ENCODE measurements around the gene PRKCB.

DNA sequence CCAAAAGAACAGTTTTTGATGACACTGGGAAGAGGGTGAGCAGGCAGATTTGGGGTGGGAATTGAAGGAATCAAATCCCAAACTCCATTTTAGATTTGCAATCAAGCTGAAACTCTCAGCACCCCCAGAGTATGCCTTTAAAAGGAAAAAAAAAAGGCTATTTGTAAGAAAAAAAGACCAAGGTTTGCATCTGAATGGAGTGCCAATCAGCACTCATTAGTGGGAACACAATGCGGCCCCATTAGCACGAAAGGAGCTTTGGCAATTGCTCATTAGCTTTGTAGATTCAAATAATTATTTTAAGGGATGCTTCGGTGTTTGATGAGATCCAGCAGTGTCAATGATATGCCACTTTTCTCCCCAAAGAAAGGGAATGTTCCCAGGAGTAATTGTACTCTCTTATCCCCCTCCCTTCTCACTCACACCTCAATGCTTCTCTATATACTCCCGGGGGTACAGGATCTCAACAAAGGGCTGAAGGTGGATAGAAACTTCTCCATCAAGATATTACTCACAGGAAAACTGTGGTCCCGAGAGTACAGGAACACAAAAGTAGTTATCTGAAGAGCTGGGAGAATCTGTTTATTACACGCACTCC lies 48.7 kb upstream of the PRKCB start:
- TF ChIP-seq, protein P1, sequence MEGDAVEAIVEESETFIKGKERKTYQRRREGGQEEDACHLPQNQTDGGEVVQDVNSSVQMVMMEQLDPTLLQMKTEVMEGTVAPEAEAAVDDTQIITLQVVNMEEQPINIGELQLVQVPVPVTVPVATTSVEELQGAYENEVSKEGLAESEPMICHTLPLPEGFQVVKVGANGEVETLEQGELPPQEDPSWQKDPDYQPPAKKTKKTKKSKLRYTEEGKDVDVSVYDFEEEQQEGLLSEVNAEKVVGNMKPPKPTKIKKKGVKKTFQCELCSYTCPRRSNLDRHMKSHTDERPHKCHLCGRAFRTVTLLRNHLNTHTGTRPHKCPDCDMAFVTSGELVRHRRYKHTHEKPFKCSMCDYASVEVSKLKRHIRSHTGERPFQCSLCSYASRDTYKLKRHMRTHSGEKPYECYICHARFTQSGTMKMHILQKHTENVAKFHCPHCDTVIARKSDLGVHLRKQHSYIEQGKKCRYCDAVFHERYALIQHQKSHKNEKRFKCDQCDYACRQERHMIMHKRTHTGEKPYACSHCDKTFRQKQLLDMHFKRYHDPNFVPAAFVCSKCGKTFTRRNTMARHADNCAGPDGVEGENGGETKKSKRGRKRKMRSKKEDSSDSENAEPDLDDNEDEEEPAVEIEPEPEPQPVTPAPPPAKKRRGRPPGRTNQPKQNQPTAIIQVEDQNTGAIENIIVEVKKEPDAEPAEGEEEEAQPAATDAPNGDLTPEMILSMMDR (IDR thresholded peaks at IDR 0.05; ENCODE audit: low read depth, low read length): no peak
- TF ChIP-seq POLR2A (IDR thresholded peaks at IDR 0.05; ENCODE audit: extremely low read depth, insufficient read length): no peak

All from NB4 (cell line).